HL-60 (cell line): ENCODE results near the gene PSMG1.

Source experiments
- CTCF ChIP-seq: IDR thresholded peaks from one replicate; pipeline ENCODE4 v1.5.1; 2011; ENCODE audit warnings: low read length, control low read depth, inconsistent platforms; ENCODE audit not compliant: insufficient read depth
- POLR2AphosphoS5 ChIP-seq: IDR thresholded peaks from 2 replicates; pipeline ENCODE4 v1.6.1; 2012; ENCODE audit warnings: low read depth
- SPI1 ChIP-seq: IDR thresholded peaks from 2 replicates; pipeline ENCODE4 v1.6.1; 2012; ENCODE audit warnings: low read depth, mild to moderate bottlenecking, borderline replicate concordance

GRCh38 chr21:39175665-39176064 is 7.6 kb downstream of the PSMG1 start:
- TF ChIP-seq CTCF (no peak), POLR2AphosphoS5 (no peak), SPI1 (no peak)
